Erythroblast (primary cell): ENCODE measurements around the gene CEP131.

ENCODE experiments used
- GATA1 ChIP-seq: IDR thresholded peaks from 2 replicates; pipeline ENCODE4 v1.6.1; 2011; ENCODE audit warnings: low read depth, mild to moderate bottlenecking, control low read depth, low read length, moderate library complexity
- POLR2A ChIP-seq: IDR thresholded peaks from 2 replicates; pipeline ENCODE4 v1.6.1; 2011; ENCODE audit warnings: mild to moderate bottlenecking, low read length

DNA sequence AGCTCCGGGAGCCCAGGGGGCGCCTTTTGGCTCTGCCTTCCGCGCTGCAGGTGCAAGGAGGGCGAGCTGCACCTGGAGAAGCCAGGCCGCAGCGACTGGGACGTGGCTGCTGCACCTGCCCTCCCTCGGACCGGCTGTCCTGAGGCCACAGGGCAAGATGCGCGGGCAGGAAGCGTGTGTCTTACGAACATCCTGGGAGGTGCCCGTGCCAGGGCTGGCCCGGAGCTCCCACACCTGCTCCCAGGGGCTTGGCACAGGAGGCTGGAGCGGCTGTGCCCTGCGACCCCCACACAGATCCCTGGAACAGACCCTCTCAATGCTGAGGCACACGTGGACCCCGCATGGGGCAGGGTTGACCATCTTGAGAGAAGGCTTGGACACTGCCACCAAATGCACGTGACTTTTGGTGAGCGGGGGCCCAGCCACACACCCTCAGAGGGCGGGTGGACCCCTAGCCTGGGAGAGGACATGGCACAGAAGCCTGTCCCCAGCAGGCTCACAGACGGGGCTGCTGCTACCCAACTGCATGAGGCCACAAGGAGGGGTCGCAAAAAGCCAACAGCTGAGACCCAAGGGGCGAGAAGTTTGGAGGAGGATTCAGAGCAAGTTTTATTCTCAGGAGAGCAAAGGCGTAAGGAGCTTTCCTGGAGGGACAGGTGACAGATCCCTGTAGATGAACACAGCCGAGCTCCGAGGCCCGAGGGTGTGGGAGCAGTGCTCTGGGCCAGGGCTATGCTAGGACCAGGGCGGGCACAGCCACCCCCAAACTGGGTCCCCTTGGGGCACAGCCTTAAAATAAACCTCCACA lies 27.7 kb upstream of the CEP131 start:
- TF ChIP-seq POLR2A (no peak), GATA1 (no peak)
